Neuronal stem cell (in vitro differentiated cells): Measurements from ENCODE around the gene ZBTB45.
A peak's percentile ranks its signal among the peaks of the same experiment; 100 is the strongest.

Experiments used
- DNase-seq: peaks from one replicate; pipeline ENCODE4 v3.0.0-alpha.2; 2013; ENCODE audit warnings: low spot score
- H2AFZ ChIP-seq: one replicate; pipeline ENCODE4 v1.6.1; 2013; ENCODE audit warnings: mild to moderate bottlenecking, low read length, inconsistent platforms
- H2AK5ac ChIP-seq: 2 replicates; pipeline ENCODE4 v1.6.1; 2013; ENCODE audit warnings: low read depth, mild to moderate bottlenecking, inconsistent platforms, low read length, moderate library complexity, mixed read lengths
- H2BK120ac ChIP-seq: 2 replicates; pipeline ENCODE4 v1.6.1; 2013; ENCODE audit warnings: low read depth, mild to moderate bottlenecking, inconsistent platforms, low read length, moderate library complexity, mixed read lengths
- H2BK12ac ChIP-seq: one replicate; pipeline ENCODE4 v1.6.1; 2013; ENCODE audit warnings: low read length, inconsistent platforms
- H2BK15ac ChIP-seq: 2 replicates; pipeline ENCODE4 v1.6.1; 2013; ENCODE audit warnings: mild to moderate bottlenecking, low read length, inconsistent platforms, mixed read lengths
- H2BK5ac ChIP-seq: one replicate; pipeline ENCODE4 v1.6.1; 2013; ENCODE audit warnings: inconsistent platforms, mild to moderate bottlenecking, low read length, moderate library complexity
- H3K14ac ChIP-seq: one replicate; pipeline ENCODE4 v1.6.1; 2013; ENCODE audit warnings: low read length, inconsistent platforms
- H3K18ac ChIP-seq: 2 replicates; pipeline ENCODE4 v1.6.1; 2013; ENCODE audit warnings: low read length, inconsistent platforms
- H3K23ac ChIP-seq: 2 replicates; pipeline ENCODE4 v1.6.1; 2013; ENCODE audit warnings: low read depth, mild to moderate bottlenecking, mixed read lengths, low read length, inconsistent platforms; ENCODE audit not compliant: poor library complexity
- H3K27ac ChIP-seq: replicated peaks from 3 replicates; pipeline ENCODE4 v1.5.1; 2013; ENCODE audit warnings: low read length, inconsistent platforms
- H3K27me3 ChIP-seq, 3 experiments: 2 replicates each; pipeline ENCODE4 v1.6.1; 2013; ENCODE audit warnings: low read length in 3 of 3, mild to moderate bottlenecking in 2 of 3, inconsistent platforms in 1 of 3, low read depth in 1 of 3, mixed read lengths in 1 of 3, moderate library complexity in 1 of 3; ENCODE audit not compliant: control insufficient read depth in 3 of 3, insufficient read depth in 3 of 3
- H3K36me3 ChIP-seq, 2 donors: replicated peaks in 1 of 2; 2 replicates each; pipeline ENCODE4 v1.6.1; 2013; ENCODE audit warnings: low read length in 2 of 2; ENCODE audit not compliant: control insufficient read depth in 2 of 2, insufficient read depth in 2 of 2
- H3K4ac ChIP-seq: 2 replicates; pipeline ENCODE4 v1.6.1; 2013; ENCODE audit warnings: inconsistent platforms, mild to moderate bottlenecking, low read length, moderate library complexity
- H3K4me1 ChIP-seq, 2 donors: 1 replicate in 1 of 2; 2 replicates in 1 of 2; pipeline ENCODE4 v1.6.1; 2013; ENCODE audit warnings: low read length in 2 of 2, low read depth in 1 of 2; ENCODE audit not compliant: control insufficient read depth in 2 of 2, insufficient read depth in 1 of 2
- H3K4me2 ChIP-seq: one replicate; pipeline ENCODE4 v1.6.1; 2013; ENCODE audit warnings: mild to moderate bottlenecking, low read length, inconsistent platforms; ENCODE audit not compliant: insufficient read depth, poor library complexity, severe bottlenecking
- H3K4me3 ChIP-seq, 2 donors: 2 replicates each; pipeline ENCODE4 v1.5.1; 2013; ENCODE audit warnings: low read length in 2 of 2, mild to moderate bottlenecking in 2 of 2, inconsistent platforms in 1 of 2, moderate library complexity in 1 of 2
- H3K79me1 ChIP-seq: one replicate; pipeline ENCODE4 v1.6.1; 2013; ENCODE audit warnings: low read depth, mild to moderate bottlenecking, inconsistent platforms, low read length, moderate library complexity
- H3K9ac ChIP-seq: one replicate; pipeline ENCODE4 v1.6.1; 2013; ENCODE audit warnings: mild to moderate bottlenecking, low read depth, low read length, inconsistent platforms; ENCODE audit not compliant: poor library complexity
- H3K9me3 ChIP-seq, 2 donors: replicated peaks in 1 of 2; 2 replicates each; pipeline versions ENCODE3 to v1.6.1; 2013; ENCODE audit warnings: low read length in 2 of 2, mild to moderate bottlenecking in 2 of 2, inconsistent platforms in 1 of 2, low read depth in 1 of 2, mixed read lengths in 1 of 2, moderate library complexity in 1 of 2; ENCODE audit not compliant: control insufficient read depth in 2 of 2, insufficient read depth in 1 of 2
- H4K8ac ChIP-seq: one replicate; pipeline ENCODE4 v1.6.1; 2013; ENCODE audit warnings: low read depth, mild to moderate bottlenecking, inconsistent platforms, low read length, moderate library complexity
- H4K91ac ChIP-seq: one replicate; pipeline ENCODE4 v1.6.1; 2013; ENCODE audit warnings: low read length, low read depth, mild to moderate bottlenecking, inconsistent platforms; ENCODE audit not compliant: poor library complexity
- WGBS, 2 donors: extraction: QIAGEN DNeasy Blood & Tissue Kit; methylation state at CpG; one replicate each; pipeline ENCODE4 v1.1.7; 2013; ENCODE audit warnings: missing lambda C conversion rate in 2 of 2, mixed read lengths in 1 of 2; ENCODE audit not compliant: insufficient read length in 2 of 2, insufficient replicate concordance in 1 of 2; ENCODE audit errors: extremely low coverage in 2 of 2; 5-methylcytosine and 5-hydroxymethylcytosine counted together

ZBTB45 gene

GRCh38 chr19:58477130-58477529 is 42.5 kb downstream of the ZBTB45 start:
- Histone ChIP-seq H2AFZ (no peak overlapping the region), H3K4me3 (peak overlapping the region; percentile 10 to 72), H3K23ac (peak overlapping the region; percentile 5), H2AK5ac (peak overlapping the region; percentile 23), H3K4ac (no peak overlapping the region), H3K36me3 (peaks cover 16 to 58% of the 10 kb centered on the region in 2 donors), H2BK12ac (no peak overlapping the region), H4K8ac (no peak overlapping the region), H3K27ac (no peak overlapping the region), H3K9ac (peak overlapping the region; percentile 38), H3K4me1 (peaks cover 6 to 15% of the 10 kb centered on the region in 2 donors), H3K14ac (no peak overlapping the region), H3K27me3 (no peaks in the 10 kb centered on the region), H4K91ac (no peak overlapping the region), H3K4me2 (peak overlapping the region; percentile 92), H3K79me1 (no peaks in the 10 kb centered on the region), H3K18ac (peak overlapping the region; percentile 11), H3K9me3 (no peaks in the 10 kb centered on the region), H2BK5ac (peak overlapping the region; percentile 62), H2BK15ac (peak overlapping the region; percentile 14), H2BK120ac (no peak overlapping the region)
- no peak for DNase-seq
- no CpG with 5 or more reads among the region's 15 CpGs for WGBS, 2 donors

- peak overlapping the region; percentile 46 for H3K4ac ChIP-seq
- H3K36me3 ChIP-seq = peaks cover 18 to 63% of the 10 kb centered on the region in 2 donors
- H3K23ac ChIP-seq = peak overlapping the region; percentile 68
- peak overlapping the region; percentile 76 for H2BK12ac ChIP-seq
- H2AFZ ChIP-seq = peak overlapping the region; percentile 90
- no peak overlapping the region for H4K8ac ChIP-seq
- no CpG with 5 or more reads among the region's 27 CpGs for WGBS, 2 donors
- peak overlapping the region; percentile 23 for H2AK5ac ChIP-seq
- H2BK5ac ChIP-seq = peak overlapping the region; percentile 62
- H3K4me3 ChIP-seq = peak overlapping the region; percentile 72 to 87
- H2BK120ac ChIP-seq = no peak overlapping the region
- H3K79me1 ChIP-seq = no peaks in the 10 kb centered on the region
- H3K27me3 ChIP-seq = no peaks in the 10 kb centered on the region
- H3K18ac ChIP-seq = peak overlapping the region; percentile 86
- H3K27ac ChIP-seq = peak overlapping the region; percentile 89
- peaks cover 6 to 15% of the 10 kb centered on the region in 2 donors for H3K4me1 ChIP-seq
- no peak overlapping the region for H3K14ac ChIP-seq
- H3K4me2 ChIP-seq = peak overlapping the region; percentile 92
- H4K91ac ChIP-seq = no peak overlapping the region
- peak overlapping the region; percentile 96 for H3K9ac ChIP-seq
- DNase-seq = no peak
- H2BK15ac ChIP-seq = no peak overlapping the region
- H3K9me3 ChIP-seq = no peaks in the 10 kb centered on the region
These were observed 43.1 kb downstream of the ZBTB45 start for GRCh38 chr19:58476498-58477015.

GRCh38 chr19:58475714-58476497 is 43.7 kb downstream of the ZBTB45 start, which contains the start of gene ZNF446:
Gene ZNF446, plus strand, starts transcription at chr19:58476352. Its CDS starts 867 bp downstream, at chr19:58477219.
- H2BK12ac ChIP-seq = peak within 1 kb of the TSS; percentile 76
- peak within 1 kb of the TSS; percentile 23 for H2AK5ac ChIP-seq
- H3K14ac ChIP-seq = peak within 1 kb of the TSS; percentile 25
- H4K91ac ChIP-seq = no peak within 1 kb of the TSS
- peak within 1 kb of the TSS; percentile 68 for H3K23ac ChIP-seq
- H3K4ac ChIP-seq = peak within 1 kb of the TSS; percentile 46
- peak within 1 kb of the TSS; percentile 72 to 87 for H3K4me3 ChIP-seq
- WGBS, 2 donors = no CpG with 5 or more reads among the region's 64 CpGs
- peaks cover 6 to 15% of the 10 kb centered on the region in 2 donors for H3K4me1 ChIP-seq
- H3K27me3 ChIP-seq = no peaks in the 10 kb centered on the region
- DNase-seq = peak; percentile 95
- H3K9me3 ChIP-seq = no peaks in the 10 kb centered on the region
- H3K36me3 ChIP-seq = peaks cover 14 to 59% of the 10 kb centered on the region in 2 donors
- peak within 1 kb of the TSS; percentile 96 for H3K9ac ChIP-seq
- peak within 1 kb of the TSS; percentile 62 for H2BK5ac ChIP-seq
- H2BK15ac ChIP-seq = peak within 1 kb of the TSS; percentile 14
- no peak within 1 kb of the TSS for H2BK120ac ChIP-seq
- peak within 1 kb of the TSS; percentile 90 for H2AFZ ChIP-seq
- H3K4me2 ChIP-seq = peak within 1 kb of the TSS; percentile 92
- peak within 1 kb of the TSS; percentile 86 for H3K18ac ChIP-seq
- H4K8ac ChIP-seq = no peak within 1 kb of the TSS
- peak within 1 kb of the TSS; percentile 89 for H3K27ac ChIP-seq
- H3K79me1 ChIP-seq = no peaks in the 10 kb centered on the region
